Astrocyte (in vitro differentiated cells and primary cell): ENCODE data around the gene PARP2. TPM values are rescaled to one million over a fixed set of nuclear protein-coding genes. Genes with fewer than 3 reads are reported as not detected.

ENCODE experiments used
- DNase-seq: peaks from one replicate; pipeline ENCODE4 v3.0.0-alpha.2; 2010; ENCODE audit warnings: low read depth
- FAIRE-seq: peaks from 2 replicates; lab custom pipeline; 2011; peaks lifted over from hg19 to GRCh38; lab: Jason Lieb, UNC
- H2AFZ ChIP-seq: 2 replicates; pipeline ENCODE4 v1.6.0; 2012; ENCODE audit warnings: low read depth, low read length, inconsistent platforms
- H3K27ac ChIP-seq: 2 replicates; pipeline ENCODE4 v1.5.1; 2011; ENCODE audit warnings: low read depth, low read length, inconsistent platforms
- H3K27me3 ChIP-seq: 2 replicates; pipeline ENCODE4 v1.6.0; 2011; ENCODE audit warnings: low read length, inconsistent platforms; ENCODE audit not compliant: insufficient read depth
- H3K36me3 ChIP-seq: 2 replicates; pipeline ENCODE4 v1.5.1; 2011; ENCODE audit warnings: low read length, inconsistent platforms; ENCODE audit not compliant: insufficient read depth
- H3K4me1 ChIP-seq: 2 replicates; pipeline ENCODE4 v1.5.1; 2011; ENCODE audit warnings: low read length, inconsistent platforms; ENCODE audit not compliant: insufficient read depth
- H3K4me2 ChIP-seq: 2 replicates; pipeline ENCODE4 v1.6.0; 2012; ENCODE audit warnings: low read length, inconsistent platforms
- H3K4me3 ChIP-seq: 2 replicates; pipeline ENCODE4 v1.5.1; 2011; ENCODE audit warnings: low read depth, mild to moderate bottlenecking, low read length, inconsistent platforms; ENCODE audit not compliant: insufficient read depth
- H3K79me2 ChIP-seq: 2 replicates; pipeline ENCODE4 v1.6.0; 2012; ENCODE audit warnings: mild to moderate bottlenecking, low read length, inconsistent platforms; ENCODE audit not compliant: insufficient read depth
- H3K9ac ChIP-seq: 2 replicates; pipeline ENCODE4 v1.6.0; 2012; ENCODE audit warnings: mild to moderate bottlenecking, low read length, inconsistent platforms
- H3K9me3 ChIP-seq: 2 replicates; pipeline ENCODE4 v1.5.1; 2012; ENCODE audit warnings: low read depth, mild to moderate bottlenecking, low read length, inconsistent platforms; ENCODE audit not compliant: insufficient read depth
- H4K20me1 ChIP-seq: 2 replicates; pipeline ENCODE4 v1.6.0; 2012; ENCODE audit warnings: low read length, inconsistent platforms; ENCODE audit not compliant: insufficient read depth
- H3K27ac Mint-ChIP-seq: one replicate; pipeline ENCODE4 v1.8.0; 2021; ENCODE audit warnings: mild to moderate bottlenecking, mixed read lengths; ENCODE audit not compliant: unreplicated experiment
- H3K27me3 Mint-ChIP-seq: one replicate; pipeline ENCODE4 v1.8.0; 2021; ENCODE audit warnings: low read depth, mixed read lengths; ENCODE audit not compliant: unreplicated experiment
- H3K36me3 Mint-ChIP-seq: one replicate; pipeline ENCODE4 v1.8.0; 2021; ENCODE audit warnings: low read depth, mixed read lengths; ENCODE audit not compliant: unreplicated experiment
- H3K4me1 Mint-ChIP-seq: one replicate; pipeline ENCODE4 v1.8.0; 2021; ENCODE audit warnings: low read depth, mixed read lengths; ENCODE audit not compliant: unreplicated experiment
- H3K4me3 Mint-ChIP-seq: one replicate; pipeline ENCODE4 v1.8.0; 2021; ENCODE audit warnings: mild to moderate bottlenecking, moderate library complexity, mixed read lengths; ENCODE audit not compliant: unreplicated experiment
- H3K9me3 Mint-ChIP-seq: one replicate; pipeline ENCODE4 v1.8.0; 2021; ENCODE audit warnings: mild to moderate bottlenecking, mixed read lengths; ENCODE audit not compliant: unreplicated experiment
- EZH2 ChIP-seq: IDR thresholded peaks from 2 replicates; pipeline ENCODE4 v1.6.1; 2012; ENCODE audit warnings: mild to moderate bottlenecking, low read length, inconsistent platforms; ENCODE audit not compliant: insufficient read depth
- total RNA-seq: library from RNA; stranded (reverse); gene quantifications from 2 replicates; pipeline ENCODE4 v1.2.1, GENCODE V29; 2021
- TF ChIP-seq, protein P1 (sequence below): IDR thresholded peaks from 2 replicates; pipeline ENCODE4 v1.5.1; 2011; ENCODE audit warnings: low read depth, mild to moderate bottlenecking, inconsistent platforms, low read length, moderate library complexity; ENCODE audit not compliant: insufficient read depth

PARP2 gene
- total RNA-seq, 1 donor from 2014 or later, result 21.5 TPM

DNA sequence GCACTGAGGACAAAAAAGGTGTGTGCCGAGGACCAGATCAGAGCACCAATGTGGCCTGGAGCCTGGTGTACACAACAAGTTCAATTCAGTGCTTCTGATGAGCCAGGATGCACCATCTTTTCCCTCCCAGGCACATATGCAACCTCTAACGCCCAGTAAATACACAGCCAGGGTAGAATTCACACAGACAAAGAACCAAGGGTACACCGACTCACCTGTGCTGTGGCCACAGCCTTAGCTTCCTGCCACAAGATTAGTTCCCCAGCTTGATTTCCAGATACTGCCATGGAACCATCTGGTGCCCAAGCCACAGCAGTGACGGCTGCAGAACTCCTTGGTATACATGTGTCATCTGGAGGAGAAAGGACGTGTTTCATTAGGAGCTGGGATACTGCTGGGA, 29.4 kb downstream of the PARP2 start:
- H3K36me3 ChIP-seq, result peaks cover 45% of the 10 kb centered on the region
- no peaks in the 10 kb centered on the region for H3K9me3 Mint-ChIP-seq

DNA sequence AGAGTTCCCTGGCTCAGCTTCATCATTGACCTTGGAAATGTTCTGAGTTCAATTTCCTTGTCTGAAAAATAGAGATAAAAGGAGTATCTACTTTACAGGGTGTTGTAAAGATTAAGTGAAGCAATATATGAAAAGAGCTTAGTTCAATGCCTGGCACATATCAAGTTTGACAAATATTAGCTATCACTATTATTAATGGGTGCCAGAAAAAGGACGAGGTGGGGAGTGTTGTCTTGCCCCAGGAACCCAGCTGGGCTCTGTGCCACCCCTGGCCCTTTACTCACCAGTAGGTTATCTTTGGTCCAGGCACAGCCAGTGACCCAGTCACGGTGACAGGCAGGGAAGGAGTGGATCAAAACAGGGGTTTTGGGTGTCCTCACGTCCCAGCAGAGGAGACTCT, 32.0 kb downstream of the PARP2 start:
- no peaks in the 10 kb centered on the region for H3K4me1 ChIP-seq
- no peaks in the 10 kb centered on the region for H4K20me1 ChIP-seq
- Mint-ChIP-seq H3K36me3 (peaks cover 40% of the 10 kb centered on the region), H3K4me3 (no peak overlapping the region), H3K27ac (no peak overlapping the region), H3K9me3 (no peaks in the 10 kb centered on the region), H3K27me3 (no peaks in the 10 kb centered on the region), H3K4me1 (no peaks in the 10 kb centered on the region)
- peaks cover 48% of the 10 kb centered on the region for H3K36me3 ChIP-seq
- H3K27ac ChIP-seq, result no peak overlapping the region
- no peak overlapping the region for H3K9ac ChIP-seq
- no peak overlapping the region for H2AFZ ChIP-seq
- H3K4me3 ChIP-seq, result no peak overlapping the region
- DNase-seq (no peak), FAIRE-seq (no peak)
- TF ChIP-seq, protein P1, sequence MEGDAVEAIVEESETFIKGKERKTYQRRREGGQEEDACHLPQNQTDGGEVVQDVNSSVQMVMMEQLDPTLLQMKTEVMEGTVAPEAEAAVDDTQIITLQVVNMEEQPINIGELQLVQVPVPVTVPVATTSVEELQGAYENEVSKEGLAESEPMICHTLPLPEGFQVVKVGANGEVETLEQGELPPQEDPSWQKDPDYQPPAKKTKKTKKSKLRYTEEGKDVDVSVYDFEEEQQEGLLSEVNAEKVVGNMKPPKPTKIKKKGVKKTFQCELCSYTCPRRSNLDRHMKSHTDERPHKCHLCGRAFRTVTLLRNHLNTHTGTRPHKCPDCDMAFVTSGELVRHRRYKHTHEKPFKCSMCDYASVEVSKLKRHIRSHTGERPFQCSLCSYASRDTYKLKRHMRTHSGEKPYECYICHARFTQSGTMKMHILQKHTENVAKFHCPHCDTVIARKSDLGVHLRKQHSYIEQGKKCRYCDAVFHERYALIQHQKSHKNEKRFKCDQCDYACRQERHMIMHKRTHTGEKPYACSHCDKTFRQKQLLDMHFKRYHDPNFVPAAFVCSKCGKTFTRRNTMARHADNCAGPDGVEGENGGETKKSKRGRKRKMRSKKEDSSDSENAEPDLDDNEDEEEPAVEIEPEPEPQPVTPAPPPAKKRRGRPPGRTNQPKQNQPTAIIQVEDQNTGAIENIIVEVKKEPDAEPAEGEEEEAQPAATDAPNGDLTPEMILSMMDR, result no peak
- no peak for TF ChIP-seq EZH2
- H3K79me2 ChIP-seq, result no peaks in the 10 kb centered on the region
- no peak overlapping the region for H3K4me2 ChIP-seq
- H3K9me3 ChIP-seq, result no peaks in the 10 kb centered on the region
- no peaks in the 10 kb centered on the region for H3K27me3 ChIP-seq

More for the DNA sequence above, 29.4 kb downstream of the PARP2 start:
- Histone ChIP-seq H3K79me2 (no peaks in the 10 kb centered on the region), H4K20me1 (no peaks in the 10 kb centered on the region), H3K27me3 (no peaks in the 10 kb centered on the region), H3K4me1 (no peaks in the 10 kb centered on the region), H3K4me2 (no peak overlapping the region), H3K9ac (no peak overlapping the region), H3K9me3 (no peaks in the 10 kb centered on the region), H2AFZ (no peak overlapping the region), H3K4me3 (no peak overlapping the region), H3K27ac (no peak overlapping the region)
- Mint-ChIP-seq H3K27ac (no peak overlapping the region), H3K4me1 (no peaks in the 10 kb centered on the region), H3K4me3 (no peak overlapping the region), H3K27me3 (no peaks in the 10 kb centered on the region), H3K36me3 (peaks cover 35% of the 10 kb centered on the region)
- no peak for FAIRE-seq
- no peak for DNase-seq
- no peak for TF ChIP-seq EZH2
- TF ChIP-seq, protein P1, result no peak

DNA sequence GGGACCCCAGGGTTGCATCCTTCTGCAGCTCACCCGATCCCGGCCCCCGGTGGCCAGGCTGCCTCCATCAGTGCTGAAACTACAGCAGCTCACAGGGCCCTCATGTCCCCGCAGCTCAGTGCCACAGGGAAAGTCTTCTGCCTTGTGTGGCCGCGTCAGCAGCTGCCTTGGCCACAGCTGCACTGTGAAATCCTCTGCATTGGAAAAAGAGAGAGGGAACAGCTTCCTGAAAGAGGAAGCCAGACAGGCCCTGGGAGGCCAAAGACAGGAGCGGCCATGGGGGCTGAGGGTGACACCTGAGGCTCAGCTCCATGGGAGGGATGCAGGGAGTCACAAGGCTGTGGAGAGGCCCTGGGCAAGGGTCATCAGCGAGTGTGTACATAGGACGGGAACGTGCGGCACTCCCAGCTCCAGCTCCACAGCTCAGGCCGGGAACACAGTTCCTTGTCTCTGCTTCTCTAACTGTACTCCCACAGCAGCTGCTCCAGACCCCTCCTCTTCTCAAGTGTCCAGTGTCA, 32.7 kb downstream of the PARP2 start:
- no peaks in the 10 kb centered on the region for H3K4me1 Mint-ChIP-seq
- FAIRE-seq, result no peak
- H3K79me2 ChIP-seq, result no peaks in the 10 kb centered on the region

More for the DNA sequence above, 32.7 kb downstream of the PARP2 start:
- Mint-ChIP-seq H3K27me3 (no peaks in the 10 kb centered on the region), H3K27ac (no peak overlapping the region), H3K36me3 (peaks cover 45% of the 10 kb centered on the region), H3K9me3 (no peaks in the 10 kb centered on the region), H3K4me3 (peak overlapping the region; percentile 45)
- no peaks in the 10 kb centered on the region for H3K9me3 ChIP-seq
- H3K4me3 ChIP-seq, result no peak overlapping the region
- no peaks in the 10 kb centered on the region for H4K20me1 ChIP-seq
- TF ChIP-seq, protein P1, result no peak
- no peak for TF ChIP-seq EZH2
- no peak overlapping the region for H3K27ac ChIP-seq
- H3K9ac ChIP-seq, result no peak overlapping the region
- DNase-seq, result no peak
- no peaks in the 10 kb centered on the region for H3K27me3 ChIP-seq
- peaks cover 49% of the 10 kb centered on the region for H3K36me3 ChIP-seq
- H3K4me2 ChIP-seq, result no peak overlapping the region
- no peaks in the 10 kb centered on the region for H3K4me1 ChIP-seq
- no peak overlapping the region for H2AFZ ChIP-seq
